OCI-LY7 (cell line): Measurements from ENCODE around the gene INO80D.
"Not testable (repeated sequence)": the region's sequence is repeated elsewhere in the genome, so short reads cannot be mapped to it uniquely, and the experiment has no call there.

ENCODE experiments used
- EZH2phosphoT487 ChIP-seq: fragments of 200-600 bp; sonication (generic); IDR thresholded peaks from 2 replicates; pipeline ENCODE4 v1.6.1; 2018; ENCODE audit warnings: low read depth, borderline replicate concordance, mild to moderate bottlenecking, mixed run types, antibody characterized with exemption, low read length, moderate library complexity, mixed read lengths
- TF ChIP-seq, protein P1 (sequence below): fragments of 200-600 bp; sonication (generic); conservative IDR thresholded peaks from 2 replicates; pipeline ENCODE4 v1.5.1; 2014; ENCODE audit warnings: mild to moderate bottlenecking, antibody characterized with exemption, low read length, moderate library complexity, mixed read lengths

DNA sequence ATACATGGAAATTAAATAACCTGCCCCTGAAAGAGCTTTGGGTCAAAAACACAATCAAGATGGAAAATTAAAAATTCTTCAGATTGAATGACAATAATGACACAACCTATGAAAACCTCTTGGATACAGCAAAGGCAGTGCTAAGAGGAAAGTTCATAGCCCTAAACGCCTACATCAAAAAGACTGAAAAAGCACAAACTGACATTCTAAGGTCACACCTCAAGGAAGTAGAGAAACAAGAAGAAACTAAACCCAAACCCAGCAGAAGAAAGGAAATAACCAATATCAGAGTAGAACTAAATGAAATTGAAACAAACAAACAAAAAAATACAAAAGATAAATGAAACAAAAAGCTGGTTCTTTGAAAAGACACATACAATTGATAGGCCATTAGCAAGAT lies 52.5 kb downstream of the INO80D start:
- not testable (repeated sequence) for TF ChIP-seq EZH2phosphoT487
- TF ChIP-seq, protein P1, sequence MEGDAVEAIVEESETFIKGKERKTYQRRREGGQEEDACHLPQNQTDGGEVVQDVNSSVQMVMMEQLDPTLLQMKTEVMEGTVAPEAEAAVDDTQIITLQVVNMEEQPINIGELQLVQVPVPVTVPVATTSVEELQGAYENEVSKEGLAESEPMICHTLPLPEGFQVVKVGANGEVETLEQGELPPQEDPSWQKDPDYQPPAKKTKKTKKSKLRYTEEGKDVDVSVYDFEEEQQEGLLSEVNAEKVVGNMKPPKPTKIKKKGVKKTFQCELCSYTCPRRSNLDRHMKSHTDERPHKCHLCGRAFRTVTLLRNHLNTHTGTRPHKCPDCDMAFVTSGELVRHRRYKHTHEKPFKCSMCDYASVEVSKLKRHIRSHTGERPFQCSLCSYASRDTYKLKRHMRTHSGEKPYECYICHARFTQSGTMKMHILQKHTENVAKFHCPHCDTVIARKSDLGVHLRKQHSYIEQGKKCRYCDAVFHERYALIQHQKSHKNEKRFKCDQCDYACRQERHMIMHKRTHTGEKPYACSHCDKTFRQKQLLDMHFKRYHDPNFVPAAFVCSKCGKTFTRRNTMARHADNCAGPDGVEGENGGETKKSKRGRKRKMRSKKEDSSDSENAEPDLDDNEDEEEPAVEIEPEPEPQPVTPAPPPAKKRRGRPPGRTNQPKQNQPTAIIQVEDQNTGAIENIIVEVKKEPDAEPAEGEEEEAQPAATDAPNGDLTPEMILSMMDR, result not testable (repeated sequence)
